RPMI7951 (cell line): ENCODE results near the gene ARHGAP35. TPM values are rescaled to one million over a fixed set of nuclear protein-coding genes. Genes with fewer than 3 reads are reported as not detected.
"Not testable (repeated sequence)": the region's sequence is repeated elsewhere in the genome, so short reads cannot be mapped to it uniquely, and the experiment has no call there.

Experiments
- DNase-seq: peaks from one replicate; pipeline ENCODE4 v3.0.0-alpha.2; 2012; ENCODE audit warnings: low read depth
- total RNA-seq: library from RNA; depleted of rRNA; stranded (reverse); fragments of >200 nt; shearing (Covaris generic); gene quantifications from 2 replicates; pipeline ENCODE4 v1.2.3, GENCODE V29; 2014

Gene ARHGAP35
- total RNA-seq, 1 experiment from 2014 or later: 25.2 TPM

DNA sequence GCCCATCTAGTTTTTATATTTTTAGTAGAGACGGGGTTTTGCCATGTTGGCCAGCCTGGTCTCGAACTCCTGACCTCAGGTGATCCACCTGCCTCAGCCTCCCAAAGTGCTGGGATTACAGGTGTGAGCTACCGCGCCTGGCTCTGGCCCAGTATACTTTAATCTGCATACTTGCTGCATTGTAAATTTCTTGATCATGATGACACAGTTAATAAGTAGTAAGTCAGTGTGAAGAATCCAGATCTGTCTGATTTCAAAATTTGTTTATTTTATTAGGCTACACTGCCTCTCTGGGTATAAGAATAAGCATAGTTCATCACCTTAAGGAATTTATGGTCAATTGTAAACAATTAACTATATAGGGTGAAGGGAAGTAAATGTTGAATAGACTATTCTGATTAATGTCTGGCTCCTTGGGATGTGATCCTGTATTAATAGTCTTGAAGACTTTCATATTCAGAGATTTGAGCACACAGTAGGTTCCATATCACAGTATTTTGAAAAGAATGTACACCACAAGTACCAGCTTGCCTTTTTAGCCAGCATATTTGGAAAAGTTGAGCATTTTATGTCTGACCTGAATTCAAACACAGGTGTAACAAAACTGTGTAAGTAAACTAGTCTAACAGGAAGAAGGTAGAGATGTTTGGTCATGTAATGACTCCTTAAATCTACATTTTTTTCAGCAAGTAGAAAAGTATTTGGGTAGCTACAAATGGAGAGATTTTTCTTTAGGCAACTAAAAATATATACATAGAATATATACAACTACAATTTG is 7.4 kb downstream of the ARHGAP35 start:
- DNase-seq: no peak

GRCh38 chr19:46871173-46871572 is 10.4 kb downstream of the ARHGAP35 start:
- not testable (repeated sequence) for DNase-seq

GRCh38 chr19:46872967-46873366 is 12.2 kb downstream of the ARHGAP35 start:
- no peak for DNase-seq

- DNase-seq: no peak
Measured at GRCh38 chr19:46875234-46875633, 14.4 kb downstream of the ARHGAP35 start.

- no peak for DNase-seq
Measured at GRCh38 chr19:46875657-46876056, 14.9 kb downstream of the ARHGAP35 start.

DNA sequence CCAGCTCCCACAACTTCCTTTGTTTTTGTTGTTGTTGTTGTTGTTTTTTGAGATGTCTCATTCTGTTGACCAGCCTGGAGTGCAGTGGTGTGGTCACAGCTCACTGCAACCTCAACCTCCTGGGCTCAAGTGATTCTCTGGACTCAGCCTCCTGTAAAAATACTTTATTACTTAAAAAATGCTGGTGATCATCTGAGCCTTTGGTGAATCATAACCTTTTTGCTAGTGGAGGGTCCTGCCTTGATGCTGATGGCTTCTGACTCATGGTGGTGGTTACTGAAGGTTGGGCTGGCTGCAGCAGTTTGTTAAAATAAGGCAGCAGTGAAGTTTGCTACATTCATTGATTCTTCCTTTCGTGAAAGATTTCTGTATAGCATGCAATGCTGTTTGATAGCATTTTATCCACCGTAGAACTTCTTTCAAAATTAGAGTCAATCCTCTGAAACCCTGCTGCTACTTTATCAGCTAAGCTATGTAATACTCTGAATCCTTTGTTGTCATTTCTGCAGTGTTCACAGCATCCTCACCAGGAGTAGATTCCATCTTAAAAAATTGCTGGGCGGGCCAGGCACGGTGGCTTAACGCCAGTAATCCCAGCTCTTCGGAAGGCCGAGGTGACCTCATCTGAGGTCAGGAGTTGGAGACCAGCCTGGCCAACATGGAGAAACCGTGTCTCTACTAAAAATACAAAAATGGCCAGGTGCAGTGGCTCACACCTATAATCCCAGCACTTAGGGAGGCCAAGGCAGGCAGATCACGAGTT is 18.0 kb downstream of the ARHGAP35 start:
- peak; percentile 92 for DNase-seq

GRCh38 chr19:46880431-46880830 is 19.6 kb downstream of the ARHGAP35 start:
- DNase-seq: no peak

- DNase-seq: no peak
Measured at GRCh38 chr19:46881092-46881491, 20.3 kb downstream of the ARHGAP35 start.

- no peak for DNase-seq
Measured at GRCh38 chr19:46882034-46882433, 21.2 kb downstream of the ARHGAP35 start.

DNA sequence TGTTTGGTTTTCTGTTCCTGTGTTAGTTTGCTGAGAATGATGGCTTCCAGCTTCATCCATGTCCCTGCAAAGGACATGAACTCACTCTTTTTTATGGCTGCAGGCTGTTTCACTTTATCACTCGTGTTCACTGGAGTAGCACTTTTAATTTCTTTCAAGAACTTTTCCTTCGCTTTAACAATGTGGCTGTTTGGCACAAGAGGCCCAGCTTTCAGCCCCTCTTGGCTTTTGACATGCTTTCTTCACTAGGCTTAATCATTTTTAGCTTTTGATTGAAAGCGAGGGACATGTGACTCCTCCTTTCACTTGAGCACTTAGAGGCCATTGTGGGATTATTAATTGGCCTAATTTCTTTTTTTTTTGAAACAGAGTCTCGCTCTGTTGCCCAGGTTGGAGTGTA is 22.0 kb downstream of the ARHGAP35 start:
- DNase-seq: not testable (repeated sequence)

DNA sequence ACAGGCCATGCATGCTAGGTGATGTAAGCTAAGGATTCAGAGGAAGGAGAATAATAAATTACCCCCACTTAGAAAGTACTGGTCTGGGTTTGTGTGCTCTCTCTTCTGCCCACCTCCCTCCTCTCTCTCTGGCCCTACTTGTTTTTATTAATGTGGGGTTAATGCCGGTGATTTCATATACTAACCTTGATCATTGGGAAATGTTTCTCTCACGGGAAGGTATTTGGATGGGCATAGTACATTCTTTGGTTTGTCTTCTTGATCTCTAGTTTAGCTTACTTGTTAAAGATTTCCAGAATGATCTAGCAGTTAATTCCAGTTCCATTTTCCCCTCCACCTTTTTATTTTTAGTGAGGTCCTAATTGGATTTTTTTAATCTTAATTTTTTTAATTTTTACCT is 24.6 kb downstream of the ARHGAP35 start:
- no peak for DNase-seq

GRCh38 chr19:46886546-46887239 is 25.9 kb downstream of the ARHGAP35 start:
- peak; percentile 67 for DNase-seq

DNA sequence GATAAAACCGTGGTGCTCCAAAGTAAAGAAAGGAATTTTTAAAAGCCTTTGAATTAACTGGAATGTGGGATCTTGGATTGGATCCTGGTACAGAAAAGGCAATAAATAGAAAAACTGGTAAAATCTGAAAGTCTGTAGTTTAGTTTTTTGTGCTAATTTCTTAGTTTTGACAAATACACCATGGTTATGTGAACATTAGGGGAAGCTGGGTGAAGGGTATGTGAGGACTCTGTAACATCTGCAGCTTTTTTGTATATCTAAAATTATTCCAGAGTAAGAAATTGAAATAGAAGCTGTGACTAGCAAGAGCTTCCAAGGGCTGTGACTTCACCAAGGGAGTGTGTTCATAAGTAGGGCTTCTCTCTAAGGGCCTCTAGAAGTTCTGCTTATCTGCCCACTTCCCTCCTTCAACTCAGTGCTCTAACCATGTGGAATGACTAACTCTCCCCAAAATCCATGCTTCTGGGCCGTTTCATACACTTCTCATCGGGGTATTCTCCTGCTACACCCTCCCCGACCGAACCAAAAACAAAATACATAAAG is 26.5 kb downstream of the ARHGAP35 start:
- DNase-seq: no peak

GRCh38 chr19:46890423-46891170 is 29.8 kb downstream of the ARHGAP35 start:
- DNase-seq: peak; percentile 87

- DNase-seq: no peak
Measured at GRCh38 chr19:46892252-46893179, 31.7 kb downstream of the ARHGAP35 start.

DNA sequence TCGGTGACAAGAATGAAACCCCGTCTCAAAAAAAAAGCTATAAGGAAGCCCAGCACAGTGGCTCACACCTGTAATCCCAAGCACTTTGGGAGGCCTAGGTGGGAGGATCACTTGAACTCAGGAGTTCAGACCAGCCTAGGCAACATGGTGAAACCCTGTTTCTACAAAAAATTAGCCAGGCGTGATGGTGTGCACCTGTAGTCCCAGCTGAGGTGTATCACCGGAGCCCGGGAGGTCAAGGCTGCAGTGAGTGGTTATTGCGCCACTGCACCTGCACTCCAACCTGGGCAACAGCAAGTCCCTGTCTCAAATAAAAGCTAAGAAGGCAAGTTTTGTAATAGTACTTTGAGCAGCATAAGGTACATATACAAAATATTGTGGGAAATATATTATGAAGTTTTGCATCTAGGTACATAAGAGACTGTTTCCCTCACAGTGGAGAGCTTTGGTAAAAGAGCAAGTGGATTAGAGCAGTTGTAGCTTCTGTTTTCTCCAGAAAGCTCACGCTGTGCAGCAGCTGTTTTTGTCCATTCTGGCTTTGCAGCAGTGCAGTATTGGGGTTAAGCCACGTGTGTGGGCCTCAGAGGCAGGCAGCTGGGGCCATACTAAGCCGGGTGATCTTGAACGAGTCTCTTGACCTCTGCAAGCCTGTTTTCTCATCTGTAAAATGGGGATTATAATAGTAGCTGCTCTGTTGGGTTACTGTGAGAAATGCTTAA is 35.4 kb downstream of the ARHGAP35 start:
- no peak for DNase-seq

- DNase-seq: no peak
Measured at GRCh38 chr19:46898731-46899130, 37.9 kb downstream of the ARHGAP35 start.

GRCh38 chr19:46900341-46900740 is 39.5 kb downstream of the ARHGAP35 start:
- DNase-seq: no peak

GRCh38 chr19:46901701-46902401 is 41.1 kb downstream of the ARHGAP35 start:
- DNase-seq: peak; percentile 27
